HepG2 (cell line): ENCODE results near the gene SLAMF9. TPM values are rescaled to one million over a fixed set of nuclear protein-coding genes. Genes with fewer than 3 reads are reported as not detected.

Experiments used
- ATAC-seq: fragments of 200-7000 bp; cut with Tn5 transposase; 3 replicates; pipeline ENCODE4 v1.9.1; 2020; ENCODE audit warnings: mild to moderate bottlenecking, moderate library complexity
- BruUV-seq: library from RNA; stranded (reverse); fragments of 400-500 nt; replicated peaks from 2 replicates; lab custom pipeline; 2021; lab: Mats Ljungman, UMichigan
- CTCF ChIA-PET: fragments of 300-600 bp; formaldehyde crosslinking; extraction: SDS; loops from one replicate; lab custom pipeline; 2021; ENCODE audit warnings: low total read pairs, inconsistent platforms, low intra/inter-chr PET ratio; lab: Yijun Ruan, JAX
- POLR2A ChIA-PET: fragments of 350-600 bp; sonication (Branson Sonifier 250); formaldehyde crosslinking; loops from one replicate; lab custom pipeline; 2020; ENCODE audit warnings: antibody characterized with exemption, inconsistent platforms; lab: Yijun Ruan, JAX
- DNase-seq: peaks from one replicate; pipeline ENCODE4 v3.0.0-alpha.2; 2015; ENCODE audit warnings: low spot score
- FAIRE-seq: peaks from 3 replicates; lab custom pipeline; 2011; peaks lifted over from hg19 to GRCh38; lab: Jason Lieb, UNC
- H2AFZ ChIP-seq: one replicate; pipeline ENCODE4 v1.6.1; 2011; ENCODE audit warnings: low read length, inconsistent platforms
- H3K27ac ChIP-seq: fragments of 300-600 bp; 3 replicates; pipeline ENCODE4 v1.8.0; 2011; ENCODE audit warnings: mixed run types, mild to moderate bottlenecking, mixed read lengths, low read length, inconsistent platforms; ENCODE audit not compliant: insufficient read depth; ENCODE audit errors: extremely low read length
- H3K27me3 ChIP-seq, 2 experiments: fragments of 200-600 bp in 1 of 2; 2 replicates in 1 of 2; 3 replicates in 1 of 2; pipeline versions ENCODE4 v1.6.0 to v1.8.0; 2011; ENCODE audit warnings: low read length in 2 of 2, mild to moderate bottlenecking in 2 of 2, moderate library complexity in 2 of 2, inconsistent platforms in 1 of 2; ENCODE audit not compliant: insufficient read depth in 2 of 2, control insufficient read depth in 1 of 2
- H3K36me3 ChIP-seq, 2 experiments: fragments of 200-600 bp in 1 of 2; replicated peaks in 1 of 2; 2 replicates in 1 of 2; 3 replicates in 1 of 2; pipeline versions ENCODE4 v1.5.1 to v1.8.0; 2011; ENCODE audit warnings: low read length in 2 of 2, inconsistent platforms in 1 of 2; ENCODE audit not compliant: insufficient read depth in 2 of 2, control insufficient read depth in 1 of 2
- H3K4me1 ChIP-seq: 2 replicates; pipeline ENCODE4 v1.5.1; 2012; ENCODE audit warnings: low read length, inconsistent platforms; ENCODE audit not compliant: insufficient read depth
- H3K4me2 ChIP-seq: 2 replicates; pipeline ENCODE4 v1.6.0; 2011; ENCODE audit warnings: low read depth, low read length, inconsistent platforms
- H3K4me3 ChIP-seq, 3 experiments: fragments of 200-600 bp in 1 of 3; sonication (generic), shearing (Covaris generic) in 1 of 3; replicated peaks in 1 of 3; 2 replicates each; pipeline ENCODE4 v1.5.1; 2011 to 2016; ENCODE audit warnings: low read length in 3 of 3, inconsistent platforms in 2 of 3, low read depth in 2 of 3, mild to moderate bottlenecking in 2 of 3, control low read depth in 1 of 3, mixed read lengths in 1 of 3; ENCODE audit not compliant: insufficient read depth in 1 of 3
- H3K79me2 ChIP-seq: one replicate; pipeline ENCODE4 v1.6.1; 2011; ENCODE audit warnings: low read length, inconsistent platforms; ENCODE audit not compliant: insufficient read depth
- H3K9ac ChIP-seq: 2 replicates; pipeline ENCODE4 v1.6.0; 2011; ENCODE audit warnings: mild to moderate bottlenecking, low read depth, low read length, inconsistent platforms; ENCODE audit not compliant: insufficient read depth
- H3K9me3 ChIP-seq: 2 replicates; pipeline ENCODE4 v1.5.1; 2012; ENCODE audit warnings: mild to moderate bottlenecking, low read length
- H4K20me1 ChIP-seq: 2 replicates; pipeline ENCODE4 v1.6.0; 2011; ENCODE audit warnings: inconsistent platforms, mild to moderate bottlenecking, low read length, moderate library complexity; ENCODE audit not compliant: insufficient read depth
- HDAC1 ChIP-seq: sonication (generic); formaldehyde crosslinking; IDR thresholded peaks from 2 replicates; pipeline ENCODE4 v1.5.1; 2020; ENCODE audit warnings: mild to moderate bottlenecking, missing genetic modification reagents
- MAF1 ChIP-seq: sonication (generic); formaldehyde crosslinking; IDR thresholded peaks from 2 replicates; pipeline ENCODE4 v1.5.0; 2020; ENCODE audit warnings: missing genetic modification reagents, borderline replicate concordance
- MZF1 ChIP-seq: sonication (generic); formaldehyde crosslinking; IDR thresholded peaks from 2 replicates; pipeline ENCODE4 v1.8.1; 2023; ENCODE audit warnings: mild to moderate bottlenecking, missing genetic modification reagents, borderline replicate concordance
- TBX2 ChIP-seq: sonication (generic); formaldehyde crosslinking; IDR thresholded peaks from 2 replicates; pipeline ENCODE4 v1.5.0; 2020; ENCODE audit warnings: missing genetic modification reagents, mild to moderate bottlenecking, borderline replicate concordance
- ZBTB34 ChIP-seq: sonication (generic); formaldehyde crosslinking; IDR thresholded peaks from 2 replicates; pipeline ENCODE4 v1.8.0; 2022; ENCODE audit warnings: mild to moderate bottlenecking, missing genetic modification reagents
- ZNF614 ChIP-seq: IDR thresholded peaks from 2 replicates; pipeline ENCODE4 v1.6.1; 2018; ENCODE audit warnings: missing biosample characterization, missing genetic modification reagents, inconsistent platforms, borderline replicate concordance
- WGBS: methylation state at CpG from one replicate; pipeline ENCODE4 v1.1.6; 2017; ENCODE audit warnings: low lambda C conversion rate; 5-methylcytosine and 5-hydroxymethylcytosine counted together
- in situ Hi-C: cut with HindIII; loops from 2 replicates; pipeline ENCODE4 v1.10.0; 2017; ENCODE audit warnings: low pct_unique_long_range_greater_than_20kb; ENCODE audit not compliant: extremely low pct_ligation_motif_present
- intact Hi-C: fragments of 100-400 bp; cut with micrococcal nuclease; formaldehyde crosslinking; loops from one replicate; pipeline ENCODE4 v1.10.0; 2022; ENCODE audit not compliant: unreplicated experiment
- polyA plus RNA-seq, 8 experiments: library from polyadenylated mRNA; depleted of rRNA in 3 of 8; stranded (reverse) in 7 of 8; unstranded in 1 of 8; fragments of >200 nt; fragmentation: Illumina TruSeq in 4 of 8; extraction: Trizol in 4 of 8; gene quantifications; 2 replicates each; pipeline versions ENCODE4 v1.2.1 to v1.2.3, GENCODE V29; 2011 to 2016; ENCODE audit warnings: low read depth in 4 of 8, missing spikeins in 1 of 8, mixed read lengths in 1 of 8; ENCODE audit not compliant: insufficient read depth in 1 of 8
- total RNA-seq, 5 experiments: library from RNA; depleted of rRNA; stranded (reverse); fragments of >200 nt; fragmentation: Illumina TruSeq; extraction: Trizol; gene quantifications; 2 replicates each; pipeline ENCODE4 v1.2.3, GENCODE V29; 2016; ENCODE audit warnings: low read depth in 1 of 5
- TF ChIP-seq, protein P1 (sequence below): sonication (generic); formaldehyde crosslinking; IDR thresholded peaks from 2 replicates; pipeline ENCODE4 v1.8.1; 2023; ENCODE audit warnings: mild to moderate bottlenecking, missing genetic modification reagents
- TF ChIP-seq, protein P2 (sequence below): sonication (generic); formaldehyde crosslinking; conservative IDR thresholded peaks from 2 replicates; pipeline ENCODE4 v1.4.0; 2020; ENCODE audit warnings: missing genetic modification reagents
- TF ChIP-seq, protein P3 (sequence below): fragments of 450-650 bp; IDR thresholded peaks from 2 replicates; pipeline ENCODE4 v1.6.1; 2016

The SLAMF9 gene
- total and polyA plus RNA-seq, 2 of the 13 experiments (the other 11 are each of a cell fraction or from before 2014, with no cell fraction given) = 0.82 TPM; not detected in 1

DNA sequence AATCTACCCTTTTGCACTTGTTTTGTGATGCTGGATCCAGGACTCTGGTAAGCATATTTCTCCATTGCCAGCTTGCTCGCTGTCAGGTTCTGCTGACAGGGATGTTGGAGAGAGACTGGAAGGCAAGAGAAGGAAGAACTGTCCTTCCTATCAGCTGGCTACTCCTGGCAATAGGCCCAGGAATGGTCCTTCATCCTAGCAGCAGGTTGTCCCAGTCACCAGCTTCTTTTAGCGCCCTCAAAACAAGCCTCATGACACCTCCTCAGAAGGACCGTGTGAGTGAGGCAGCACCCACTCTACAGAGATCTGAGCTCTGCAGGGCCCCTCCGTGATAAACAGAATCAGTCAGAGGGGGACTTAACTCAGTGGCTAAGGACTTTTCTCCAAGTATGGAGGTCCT lies 33.1 kb upstream of the SLAMF9 start:
- in situ Hi-C loops (no loop called here), intact Hi-C loops (no loop called here)
- 51% methylated on average over 2 of the region's 4 CpGs for WGBS
- H3K27ac ChIP-seq = no peak overlapping the region
- DNase-seq (no peak), ATAC-seq (no peak), FAIRE-seq (no peak)
- H3K27me3 ChIP-seq = peaks cover 0 to 5% of the 10 kb centered on the region in 2 experiments; a peak in 3 of 5 replicates
- CTCF ChIA-PET = no interaction called here
- H3K4me1 ChIP-seq = peaks cover 8% of the 10 kb centered on the region; the same call in 1 of the 2 replicates
- TF ChIP-seq, protein P1, sequence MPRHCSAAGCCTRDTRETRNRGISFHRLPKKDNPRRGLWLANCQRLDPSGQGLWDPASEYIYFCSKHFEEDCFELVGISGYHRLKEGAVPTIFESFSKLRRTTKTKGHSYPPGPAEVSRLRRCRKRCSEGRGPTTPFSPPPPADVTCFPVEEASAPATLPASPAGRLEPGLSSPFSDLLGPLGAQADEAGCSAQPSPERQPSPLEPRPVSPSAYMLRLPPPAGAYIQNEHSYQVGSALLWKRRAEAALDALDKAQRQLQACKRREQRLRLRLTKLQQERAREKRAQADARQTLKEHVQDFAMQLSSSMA (CRISPR knock-in tag) = no peak
- TF ChIP-seq, protein P2, sequence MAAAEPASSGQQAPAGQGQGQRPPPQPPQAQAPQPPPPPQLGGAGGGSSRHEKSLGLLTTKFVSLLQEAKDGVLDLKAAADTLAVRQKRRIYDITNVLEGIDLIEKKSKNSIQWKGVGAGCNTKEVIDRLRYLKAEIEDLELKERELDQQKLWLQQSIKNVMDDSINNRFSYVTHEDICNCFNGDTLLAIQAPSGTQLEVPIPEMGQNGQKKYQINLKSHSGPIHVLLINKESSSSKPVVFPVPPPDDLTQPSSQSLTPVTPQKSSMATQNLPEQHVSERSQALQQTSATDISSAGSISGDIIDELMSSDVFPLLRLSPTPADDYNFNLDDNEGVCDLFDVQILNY (CRISPR knock-in tag) = no peak
- no peak for TF ChIP-seq HDAC1 (CRISPR knock-in tag)
- no peak for TF ChIP-seq ZNF614
- TF ChIP-seq, protein P3, sequence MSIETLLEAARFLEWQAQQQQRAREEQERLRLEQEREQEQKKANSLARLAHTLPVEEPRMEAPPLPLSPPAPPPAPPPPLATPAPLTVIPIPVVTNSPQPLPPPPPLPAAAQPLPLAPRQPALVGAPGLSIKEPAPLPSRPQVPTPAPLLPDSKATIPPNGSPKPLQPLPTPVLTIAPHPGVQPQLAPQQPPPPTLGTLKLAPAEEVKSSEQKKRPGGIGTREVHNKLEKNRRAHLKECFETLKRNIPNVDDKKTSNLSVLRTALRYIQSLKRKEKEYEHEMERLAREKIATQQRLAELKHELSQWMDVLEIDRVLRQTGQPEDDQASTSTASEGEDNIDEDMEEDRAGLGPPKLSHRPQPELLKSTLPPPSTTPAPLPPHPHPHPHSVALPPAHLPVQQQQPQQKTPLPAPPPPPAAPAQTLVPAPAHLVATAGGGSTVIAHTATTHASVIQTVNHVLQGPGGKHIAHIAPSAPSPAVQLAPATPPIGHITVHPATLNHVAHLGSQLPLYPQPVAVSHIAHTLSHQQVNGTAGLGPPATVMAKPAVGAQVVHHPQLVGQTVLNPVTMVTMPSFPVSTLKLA = no peak
- TF ChIP-seq MAF1 = no peak
- TF ChIP-seq TBX2 (CRISPR knock-in tag) = no peak
- TF ChIP-seq MZF1 (CRISPR knock-in tag) = no peak
- no peak for TF ChIP-seq ZBTB34 (CRISPR knock-in tag)
- no peaks in the 10 kb centered on the region for H3K79me2 ChIP-seq
- H3K4me3 ChIP-seq = no peak overlapping the region
- H3K4me2 ChIP-seq = no peak overlapping the region
- no peaks in the 10 kb centered on the region for H3K9me3 ChIP-seq
- no peak overlapping the region for H2AFZ ChIP-seq
- no peaks in the 10 kb centered on the region for H3K36me3 ChIP-seq
- H4K20me1 ChIP-seq = no peaks in the 10 kb centered on the region
- no peak overlapping the region for H3K9ac ChIP-seq
- BruUV-seq = no TSS peak
- POLR2A ChIA-PET = no interaction called here
